PC-9 (cell line): ENCODE measurements around the gene STXBP2.

Source experiments
- EZH2 ChIP-seq: fragments of 200-600 bp; sonication (generic); IDR thresholded peaks from 2 replicates; pipeline ENCODE4 v1.8.0; 2017; ENCODE audit warnings: antibody characterized with exemption, low read depth
- TF ChIP-seq, protein P1 (sequence below): fragments of 200-600 bp; sonication (generic); conservative IDR thresholded peaks from 2 replicates; pipeline ENCODE4 v1.6.1; 2017; ENCODE audit warnings: mixed run types, antibody characterized with exemption, mild to moderate bottlenecking, moderate library complexity

DNA sequence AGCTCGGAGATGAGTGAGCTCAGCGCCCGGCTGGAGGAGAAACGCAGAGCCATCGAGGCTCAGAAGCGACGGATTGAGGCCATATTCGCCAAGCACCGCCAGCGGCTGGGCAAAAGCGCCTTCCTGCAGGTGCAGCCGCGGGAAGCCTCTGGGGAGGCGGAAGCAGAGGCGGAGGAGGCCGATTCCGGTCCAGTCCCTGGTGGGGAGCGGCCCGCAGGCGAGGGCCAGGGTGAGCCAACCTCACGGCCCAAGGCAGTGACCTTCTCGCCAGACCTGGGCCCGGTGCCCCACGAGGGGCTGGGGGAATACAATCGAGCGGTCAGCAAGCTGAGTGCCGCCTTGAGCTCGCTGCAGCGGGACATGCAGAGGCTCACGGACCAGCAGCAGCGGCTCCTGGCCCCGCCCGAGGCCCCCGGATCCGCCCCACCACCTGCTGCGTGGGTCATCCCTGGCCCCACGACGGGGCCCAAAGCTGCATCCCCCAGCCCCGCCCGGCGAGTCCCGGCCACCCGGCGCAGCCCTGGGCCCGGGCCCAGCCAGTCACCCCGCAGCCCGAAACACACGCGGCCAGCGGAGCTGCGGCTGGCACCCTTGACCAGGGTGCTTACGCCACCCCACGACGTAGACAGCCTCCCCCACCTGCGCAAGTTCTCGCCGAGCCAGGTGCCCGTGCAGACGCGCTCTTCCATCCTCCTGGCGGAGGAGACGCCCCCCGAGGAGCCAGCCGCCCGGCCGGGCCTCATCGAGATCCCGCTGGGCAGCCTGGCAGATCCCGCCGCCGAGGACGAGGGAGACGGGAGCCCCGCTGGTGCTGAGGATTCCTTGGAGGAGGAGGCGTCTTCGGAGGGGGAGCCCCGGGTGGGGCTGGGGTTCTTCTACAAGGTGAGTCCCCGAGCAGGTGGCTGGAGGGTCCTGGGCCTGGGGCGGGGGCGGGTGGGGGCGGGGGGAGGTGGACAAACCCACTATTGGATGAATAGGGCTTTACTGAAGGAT lies 24.3 kb upstream of the STXBP2 start:
- no peak for TF ChIP-seq EZH2
- TF ChIP-seq, protein P1, sequence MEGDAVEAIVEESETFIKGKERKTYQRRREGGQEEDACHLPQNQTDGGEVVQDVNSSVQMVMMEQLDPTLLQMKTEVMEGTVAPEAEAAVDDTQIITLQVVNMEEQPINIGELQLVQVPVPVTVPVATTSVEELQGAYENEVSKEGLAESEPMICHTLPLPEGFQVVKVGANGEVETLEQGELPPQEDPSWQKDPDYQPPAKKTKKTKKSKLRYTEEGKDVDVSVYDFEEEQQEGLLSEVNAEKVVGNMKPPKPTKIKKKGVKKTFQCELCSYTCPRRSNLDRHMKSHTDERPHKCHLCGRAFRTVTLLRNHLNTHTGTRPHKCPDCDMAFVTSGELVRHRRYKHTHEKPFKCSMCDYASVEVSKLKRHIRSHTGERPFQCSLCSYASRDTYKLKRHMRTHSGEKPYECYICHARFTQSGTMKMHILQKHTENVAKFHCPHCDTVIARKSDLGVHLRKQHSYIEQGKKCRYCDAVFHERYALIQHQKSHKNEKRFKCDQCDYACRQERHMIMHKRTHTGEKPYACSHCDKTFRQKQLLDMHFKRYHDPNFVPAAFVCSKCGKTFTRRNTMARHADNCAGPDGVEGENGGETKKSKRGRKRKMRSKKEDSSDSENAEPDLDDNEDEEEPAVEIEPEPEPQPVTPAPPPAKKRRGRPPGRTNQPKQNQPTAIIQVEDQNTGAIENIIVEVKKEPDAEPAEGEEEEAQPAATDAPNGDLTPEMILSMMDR, result no peak
